GM23248 (cell line): Measurements from ENCODE around the gene SH3GLB1. TPM values are rescaled to one million over a fixed set of nuclear protein-coding genes. Genes with fewer than 3 reads are reported as not detected.

Experiments
- DNase-seq: peaks from one replicate; pipeline ENCODE4 v3.0.0-alpha.2; 2015
- H2AFZ ChIP-seq: fragments of 200-600 bp; sonication (generic); 2 replicates; pipeline ENCODE4 v1.6.1; 2016; ENCODE audit warnings: antibody characterized with exemption
- H3F3A ChIP-seq: fragments of 200-600 bp; sonication (generic); 2 replicates; pipeline ENCODE4 v1.6.1; 2016; ENCODE audit warnings: mild to moderate bottlenecking, antibody characterized with exemption, mixed run types; ENCODE audit not compliant: insufficient read depth
- H3K27ac ChIP-seq: fragments of 200-600 bp; sonication (generic); 2 replicates; pipeline ENCODE4 v1.5.1; 2016; ENCODE audit warnings: mild to moderate bottlenecking
- H3K27me3 ChIP-seq: fragments of 200-600 bp; sonication (generic); replicated peaks from 2 replicates; pipeline ENCODE4 v1.6.1; 2016; ENCODE audit warnings: mild to moderate bottlenecking; ENCODE audit not compliant: insufficient read depth
- H3K36me3 ChIP-seq: fragments of 200-600 bp; sonication (generic); 2 replicates; pipeline ENCODE4 v1.6.1; 2016; ENCODE audit warnings: low read depth, mild to moderate bottlenecking
- H3K4me1 ChIP-seq: fragments of 200-600 bp; sonication (generic); 2 replicates; pipeline ENCODE4 v1.6.1; 2016; ENCODE audit warnings: mild to moderate bottlenecking; ENCODE audit not compliant: insufficient read depth
- H3K4me2 ChIP-seq: fragments of 200-600 bp; sonication (generic); one replicate; pipeline ENCODE4 v1.6.1; 2016; ENCODE audit warnings: mild to moderate bottlenecking; ENCODE audit not compliant: unreplicated experiment
- H3K4me3 ChIP-seq: fragments of 200-600 bp; sonication (generic); 2 replicates; pipeline ENCODE4 v1.5.1; 2016; ENCODE audit warnings: mild to moderate bottlenecking
- H3K79me2 ChIP-seq: fragments of 200-600 bp; sonication (generic); 2 replicates; pipeline ENCODE4 v1.6.1; 2016; ENCODE audit warnings: mild to moderate bottlenecking; ENCODE audit not compliant: insufficient read depth
- H3K9ac ChIP-seq: fragments of 200-600 bp; sonication (generic); 2 replicates; pipeline ENCODE4 v1.6.1; 2016; ENCODE audit warnings: mild to moderate bottlenecking
- H3K9me2 ChIP-seq: fragments of 200-600 bp; sonication (generic); 2 replicates; pipeline ENCODE4 v1.6.1; 2016; ENCODE audit warnings: mixed run types, mild to moderate bottlenecking, moderate library complexity; ENCODE audit not compliant: insufficient read depth
- H3K9me3 ChIP-seq: fragments of 200-600 bp; sonication (generic); one replicate; pipeline ENCODE4 v1.6.1; 2017; ENCODE audit warnings: low read depth
- H4K20me1 ChIP-seq: fragments of 200-600 bp; sonication (generic); 2 replicates; pipeline ENCODE4 v1.6.0; 2016; ENCODE audit not compliant: insufficient read depth
- EZH2 ChIP-seq: fragments of 200-600 bp; sonication (generic); IDR thresholded peaks from 2 replicates; pipeline ENCODE4 v1.6.1; 2018; ENCODE audit warnings: antibody characterized with exemption, mild to moderate bottlenecking; ENCODE audit not compliant: insufficient read depth, poor library complexity, severe bottlenecking
- EZH2phosphoT487 ChIP-seq: fragments of 200-600 bp; sonication (generic); IDR thresholded peaks from 2 replicates; pipeline ENCODE4 v1.6.1; 2018; ENCODE audit warnings: antibody characterized with exemption, moderate library complexity, mild to moderate bottlenecking, low read depth; ENCODE audit not compliant: insufficient read depth
- WGBS, 2 experiments: methylation state at CpG; one replicate each; pipeline ENCODE4 v1.1.6; 2015 to 2017; ENCODE audit warnings: low lambda C conversion rate in 2 of 2, low coverage in 1 of 2; ENCODE audit errors: missing lambda C conversion rate in 2 of 2; 5-methylcytosine and 5-hydroxymethylcytosine counted together
- in situ Hi-C: fragments of 300-500 bp; cut with MboI; formaldehyde crosslinking; loops from 2 replicates; pipeline ENCODE4 v1.15.0; 2020
- polyA plus RNA-seq: library from polyadenylated mRNA; unstranded; fragments of >200 nt; fragmentation: Nextera tagmentation; extraction: Ambion mirVana; gene quantifications from 2 replicates; pipeline ENCODE4 v1.2.1, GENCODE V29; 2016
- total RNA-seq: library from RNA; depleted of rRNA; stranded (reverse); fragments of >200 nt; shearing (Covaris generic); gene quantifications from 2 replicates; pipeline ENCODE4 v1.2.3, GENCODE V29; 2014

Gene SH3GLB1
- total and polyA plus RNA-seq, 2 experiments from 2014 or later = 36.0 to 131 TPM

GRCh38 chr1:86739648-86740509, 35.5 kb downstream of the SH3GLB1 start:
- in situ Hi-C loops = no loop called here
- TF ChIP-seq EZH2 (no peak), EZH2phosphoT487 (no peak)
- Histone ChIP-seq H3K79me2 (peaks cover 14% of the 10 kb centered on the region), H3K4me2 (no peak overlapping the region), H3K9ac (no peak overlapping the region), H3K4me3 (no peak overlapping the region), H3K4me1 (no peaks in the 10 kb centered on the region), H2AFZ (no peak overlapping the region), H3K27me3 (no peaks in the 10 kb centered on the region), H3K27ac (0 out of 2 replicates have a peak overlapping the region, but pooled peaks have one; percentile 7), H3K9me2 (no peaks in the 10 kb centered on the region), H4K20me1 (no peaks in the 10 kb centered on the region), H3K36me3 (peaks cover 84% of the 10 kb centered on the region), H3F3A (peaks cover 25% of the 10 kb centered on the region), H3K9me3 (no peaks in the 10 kb centered on the region)
- peak; percentile 24 for DNase-seq
- 68 to 76% methylated on average over 3 of the region's 3 CpGs for WGBS, 2 experiments

GRCh38 chr1:86741947-86742572, 37.7 kb downstream of the SH3GLB1 start:
- peaks cover 62% of the 10 kb centered on the region for H3K36me3 ChIP-seq
- WGBS, 2 experiments = 29 to 30% methylated on average over 6 of the region's 6 CpGs
- no peak overlapping the region for H3K4me2 ChIP-seq
- no peaks in the 10 kb centered on the region for H4K20me1 ChIP-seq
- peak; percentile 63 for DNase-seq
- no peak overlapping the region for H3K4me3 ChIP-seq
- no peaks in the 10 kb centered on the region for H3K9me3 ChIP-seq
- no peak overlapping the region for H3K27ac ChIP-seq
- no peaks in the 10 kb centered on the region for H3K27me3 ChIP-seq
- no peak overlapping the region for H3K9ac ChIP-seq
- no peaks in the 10 kb centered on the region for H3K4me1 ChIP-seq
- peaks cover 21% of the 10 kb centered on the region for H3F3A ChIP-seq
- H2AFZ ChIP-seq = no peak overlapping the region
- no peaks in the 10 kb centered on the region for H3K9me2 ChIP-seq
- no peaks in the 10 kb centered on the region for H3K79me2 ChIP-seq
- TF ChIP-seq EZH2phosphoT487 (no peak), EZH2 (no peak)
- in situ Hi-C loops = no loop called here

GRCh38 chr1:86747304-86747703, 42.9 kb downstream of the SH3GLB1 start:
- H3K36me3 ChIP-seq = peaks cover 28% of the 10 kb centered on the region
- in situ Hi-C loops = no loop called here

GRCh38 chr1:86748622-86749373, 44.4 kb downstream of the SH3GLB1 start:
- in situ Hi-C loops = no loop called here
- WGBS, 2 experiments = 90% methylated on average over 4 of the region's 4 CpGs
- no peak overlapping the region for H3K27ac ChIP-seq

More at GRCh38 chr1:86747304-86747703, 42.9 kb downstream of the SH3GLB1 start:
- DNase-seq = no peak
- TF ChIP-seq EZH2phosphoT487 = no peak
- no peak for TF ChIP-seq EZH2
- Histone ChIP-seq H3K9me3 (no peaks in the 10 kb centered on the region), H3K4me2 (no peak overlapping the region), H3K9ac (no peak overlapping the region), H3K79me2 (no peaks in the 10 kb centered on the region), H3K9me2 (no peaks in the 10 kb centered on the region), H3K27ac (no peak overlapping the region), H2AFZ (no peak overlapping the region), H3K4me1 (peaks cover 5% of the 10 kb centered on the region; the same call in 1 of the 2 replicates), H3K4me3 (no peak overlapping the region), H3K27me3 (no peaks in the 10 kb centered on the region), H3F3A (peaks cover 36% of the 10 kb centered on the region), H4K20me1 (no peaks in the 10 kb centered on the region)
- WGBS, 2 experiments = 89 to 100% methylated on average over 1 of the region's 1 CpG

More at GRCh38 chr1:86748622-86749373, 44.4 kb downstream of the SH3GLB1 start:
- Histone ChIP-seq H3K9me3 (no peaks in the 10 kb centered on the region), H3K4me1 (peaks cover 5% of the 10 kb centered on the region; the same call in 1 of the 2 replicates), H3K27me3 (no peaks in the 10 kb centered on the region), H3F3A (peaks cover 36% of the 10 kb centered on the region), H3K4me2 (no peak overlapping the region), H3K36me3 (peaks cover 14% of the 10 kb centered on the region), H2AFZ (no peak overlapping the region), H4K20me1 (no peaks in the 10 kb centered on the region), H3K4me3 (no peak overlapping the region), H3K9ac (no peak overlapping the region), H3K79me2 (no peaks in the 10 kb centered on the region), H3K9me2 (no peaks in the 10 kb centered on the region)
- TF ChIP-seq EZH2 (no peak), EZH2phosphoT487 (no peak)
- DNase-seq = no peak
